Epithelial cell of esophagus (primary cell): ENCODE measurements around the gene NUDT5.

Source experiments
- DNase-seq: peaks from one replicate; pipeline ENCODE4 v3.0.0; 2010; ENCODE audit warnings: low read depth
- H3K4me3 ChIP-seq: 2 replicates; pipeline ENCODE4 v1.5.1; 2011; ENCODE audit warnings: mild to moderate bottlenecking, low read length, control low read depth
- CTCF ChIP-seq: IDR thresholded peaks from 2 replicates; pipeline ENCODE4 v1.5.1; 2011; ENCODE audit warnings: low read depth, mild to moderate bottlenecking, low read length, control low read depth, inconsistent platforms; ENCODE audit not compliant: insufficient read depth; ENCODE audit errors: missing control alignments

The NUDT5 gene

GRCh38 chr10:12195603-12196506 is at the start of gene NUDT5, which contains the start of gene CDC123:
Gene NUDT5 (minus strand): TSS chr10:12195891. CDS start chr10:12186291, 9,600 bp downstream.
Gene CDC123 (plus strand): TSS chr10:12196188. CDS start chr10:12196246, 58 bp downstream.
- TF ChIP-seq CTCF: peak; percentile 6
- H3K4me3 ChIP-seq: peak within 1 kb of the TSS; percentile 99
- peak; percentile 96 for DNase-seq

GRCh38 chr10:12243864-12244620 is 48.4 kb upstream of the NUDT5 start:
- no peak for TF ChIP-seq CTCF
- DNase-seq: no peak
- H3K4me3 ChIP-seq: no peak overlapping the region

DNA sequence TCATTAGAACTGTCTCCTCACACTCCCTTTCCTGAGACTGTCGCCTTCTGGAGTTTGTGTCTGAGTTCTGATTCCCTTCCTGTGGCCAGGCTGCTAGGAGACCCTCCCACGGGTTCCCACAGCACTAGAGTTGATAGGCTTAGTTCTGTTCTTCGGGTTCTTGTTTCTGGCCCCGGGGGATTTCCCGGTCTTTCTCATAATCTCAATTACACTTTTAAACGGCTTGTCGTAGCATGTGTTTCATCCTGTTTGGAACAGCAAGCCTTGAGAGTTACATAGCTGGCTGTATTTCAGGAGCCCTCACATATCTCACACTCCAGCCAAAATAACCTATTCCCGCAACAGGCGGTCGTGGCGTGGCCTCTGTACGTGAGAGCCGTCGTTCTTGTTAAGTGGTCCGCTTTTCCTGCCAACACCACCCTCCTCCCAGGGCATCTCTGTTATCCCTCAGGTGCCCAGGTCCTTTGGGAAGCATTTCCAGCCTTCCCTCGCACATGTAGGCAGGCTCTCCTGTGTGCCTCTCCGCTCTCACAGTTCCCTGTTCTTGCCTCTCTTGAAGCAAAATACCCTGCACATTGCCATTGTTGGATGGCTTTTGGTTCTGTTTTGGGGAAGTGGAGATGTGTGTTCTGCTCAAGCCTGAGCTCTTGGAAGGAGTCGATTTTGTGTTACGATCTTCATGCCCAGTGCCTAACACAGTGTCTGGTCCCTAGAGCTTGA is 46.3 kb upstream of the NUDT5 start:
- DNase-seq: peak; percentile 90
- no peak overlapping the region for H3K4me3 ChIP-seq

GRCh38 chr10:12238821-12239220 is 43.1 kb upstream of the NUDT5 start:
- DNase-seq: no peak
- TF ChIP-seq CTCF: no peak

More for the DNA sequence above, 46.3 kb upstream of the NUDT5 start:
- TF ChIP-seq CTCF: no peak

DNA sequence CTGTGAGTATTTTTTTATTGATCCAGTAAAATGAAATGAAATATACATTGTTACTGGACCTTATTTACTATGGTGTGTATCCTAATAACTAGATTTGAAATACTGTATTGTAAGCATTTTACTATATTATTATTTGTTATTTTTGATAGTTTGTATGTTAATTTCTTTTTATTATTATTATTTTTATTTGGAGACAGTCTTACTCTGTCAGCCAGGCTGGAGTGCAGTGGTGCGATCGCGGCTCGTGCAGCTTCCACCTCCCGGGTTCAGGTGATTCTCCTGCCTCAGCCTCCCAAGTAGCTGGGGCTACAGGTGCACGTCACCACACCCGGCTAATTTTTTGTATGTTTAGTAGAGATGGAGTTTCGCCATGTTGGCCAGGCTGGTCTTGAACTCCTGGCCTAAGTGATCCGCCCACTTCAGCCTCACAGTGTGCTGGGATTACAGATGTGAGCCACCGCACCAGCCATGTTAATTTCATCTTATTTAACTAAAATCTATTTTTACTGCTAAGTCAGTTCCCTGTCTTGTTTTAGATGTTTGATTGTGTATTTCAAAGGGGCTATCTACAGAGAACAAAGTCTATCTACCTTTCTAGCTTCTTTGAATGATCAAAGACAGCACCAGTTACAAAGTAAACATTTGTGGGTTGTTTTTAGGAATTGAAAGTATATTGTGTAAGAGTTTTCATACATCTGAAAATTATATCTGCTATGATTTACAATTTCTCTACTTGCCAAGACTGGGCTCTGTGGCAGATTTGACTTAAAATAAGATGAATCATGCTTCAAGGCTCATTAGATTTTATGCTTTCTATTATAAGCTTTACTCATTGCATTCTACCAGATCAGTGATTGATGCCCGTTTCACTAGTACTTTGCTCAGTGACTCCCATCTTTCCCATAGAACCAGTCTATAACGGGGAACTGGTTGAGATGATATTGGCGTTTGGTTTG is 41.9 kb upstream of the NUDT5 start:
- no peak for DNase-seq
- H3K4me3 ChIP-seq: no peak overlapping the region
- TF ChIP-seq CTCF: no peak

More at GRCh38 chr10:12238821-12239220, 43.1 kb upstream of the NUDT5 start:
- no peak overlapping the region for H3K4me3 ChIP-seq
